ENCODE measurements around the gene RNF32.

DNA sequence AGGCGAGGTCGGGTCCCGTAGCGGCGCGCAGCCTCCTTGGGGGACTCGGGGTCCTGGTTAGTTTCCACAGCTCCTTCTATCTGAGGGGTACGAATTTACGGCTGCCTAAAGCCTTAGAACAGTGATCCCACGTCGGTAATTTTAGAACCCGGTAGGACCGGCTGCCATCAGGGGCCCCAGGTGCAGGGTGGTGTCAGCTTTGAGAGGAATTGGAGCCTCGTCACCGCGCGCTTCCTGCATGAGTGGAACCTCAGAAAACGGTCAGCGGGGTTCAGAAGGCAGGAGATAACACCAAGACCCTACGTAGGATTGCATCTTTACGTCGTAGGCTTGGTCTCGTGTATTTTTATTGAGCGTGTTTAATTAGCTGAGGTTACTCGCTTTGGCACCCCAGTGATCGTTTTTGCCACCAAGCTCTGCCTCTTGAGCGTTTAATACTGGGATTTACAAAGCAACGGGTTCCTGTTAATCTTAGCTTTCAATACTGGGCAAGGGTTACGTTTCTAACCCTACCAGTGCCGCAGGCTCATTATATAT, 443 bp downstream of the RNF32 start:
- no peak for TF ChIP-seq CDX4 (CRISPR knock-in tag; IDR thresholded peaks at IDR 0.05; ENCODE audit: borderline replicate concordance)
- TF ChIP-seq CTCF (IDR thresholded peaks at IDR 0.05) = no peak
- TF ChIP-seq ZNF263 (CRISPR knock-in tag; IDR thresholded peaks at IDR 0.05; ENCODE audit: low read depth) = no peak
- TF ChIP-seq NR2C2 (CRISPR knock-in tag; IDR thresholded peaks at IDR 0.05) = no peak
- TF ChIP-seq ETV6 (CRISPR knock-in tag; IDR thresholded peaks at IDR 0.05) = no peak
- TF ChIP-seq IRF2 (CRISPR knock-in tag; IDR thresholded peaks at IDR 0.05; ENCODE audit: borderline replicate concordance, low read depth) = no peak
- no peak for TF ChIP-seq GRHL2 (CRISPR knock-in tag; IDR thresholded peaks at IDR 0.05; ENCODE audit: insufficient replicate concordance, severe bottlenecking)
- TF ChIP-seq MAX (CRISPR knock-in tag; IDR thresholded peaks at IDR 0.05) = no peak
- TF ChIP-seq USF1 (CRISPR knock-in tag; IDR thresholded peaks at IDR 0.05) = no peak
- TF ChIP-seq, protein P1, sequence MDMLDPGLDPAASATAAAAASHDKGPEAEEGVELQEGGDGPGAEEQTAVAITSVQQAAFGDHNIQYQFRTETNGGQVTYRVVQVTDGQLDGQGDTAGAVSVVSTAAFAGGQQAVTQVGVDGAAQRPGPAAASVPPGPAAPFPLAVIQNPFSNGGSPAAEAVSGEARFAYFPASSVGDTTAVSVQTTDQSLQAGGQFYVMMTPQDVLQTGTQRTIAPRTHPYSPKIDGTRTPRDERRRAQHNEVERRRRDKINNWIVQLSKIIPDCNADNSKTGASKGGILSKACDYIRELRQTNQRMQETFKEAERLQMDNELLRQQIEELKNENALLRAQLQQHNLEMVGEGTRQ (CRISPR knock-in tag; IDR thresholded peaks at IDR 0.05) = no peak
- TF ChIP-seq, protein P2, sequence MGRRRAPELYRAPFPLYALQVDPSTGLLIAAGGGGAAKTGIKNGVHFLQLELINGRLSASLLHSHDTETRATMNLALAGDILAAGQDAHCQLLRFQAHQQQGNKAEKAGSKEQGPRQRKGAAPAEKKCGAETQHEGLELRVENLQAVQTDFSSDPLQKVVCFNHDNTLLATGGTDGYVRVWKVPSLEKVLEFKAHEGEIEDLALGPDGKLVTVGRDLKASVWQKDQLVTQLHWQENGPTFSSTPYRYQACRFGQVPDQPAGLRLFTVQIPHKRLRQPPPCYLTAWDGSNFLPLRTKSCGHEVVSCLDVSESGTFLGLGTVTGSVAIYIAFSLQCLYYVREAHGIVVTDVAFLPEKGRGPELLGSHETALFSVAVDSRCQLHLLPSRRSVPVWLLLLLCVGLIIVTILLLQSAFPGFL (CRISPR knock-in tag; IDR thresholded peaks at IDR 0.05; ENCODE audit: borderline replicate concordance) = no peak
- TF ChIP-seq IRF1 (CRISPR knock-in tag; IDR thresholded peaks at IDR 0.05) = no peak
- no peak for TF ChIP-seq JUN (CRISPR knock-in tag; IDR thresholded peaks at IDR 0.05)
- no peak for TF ChIP-seq ZNF121 (CRISPR knock-in tag; IDR thresholded peaks at IDR 0.05)

All from WTC11 (cell line).